GM23338 (cell line): ENCODE data around the gene HOXA3.

Experiments
- CREB1 ChIP-seq: fragments of 250-450 bp; sonication (Bioruptor Pico); IDR thresholded peaks from 2 replicates; pipeline ENCODE4 v1.5.0; 2020; ENCODE audit warnings: low read depth, mild to moderate bottlenecking, moderate library complexity
- CTCF ChIP-seq, 2 experiments: fragments of 200-600 bp in 1 of 2; sonication (generic) in 1 of 2; conservative IDR thresholded peaks; 2 replicates each; pipeline versions ENCODE4 v1.5.1 to v1.6.1; 2016 to 2017; ENCODE audit warnings: antibody characterized with exemption in 2 of 2, low read depth in 2 of 2, mild to moderate bottlenecking in 2 of 2, moderate library complexity in 1 of 2
- EZH2phosphoT487 ChIP-seq: fragments of 200-600 bp; sonication (generic); IDR thresholded peaks from one replicate; pipeline ENCODE4 v1.8.1; 2018; ENCODE audit warnings: antibody characterized with exemption; ENCODE audit not compliant: unreplicated experiment
- POLR2AphosphoS5 ChIP-seq: IDR thresholded peaks from 2 replicates; pipeline ENCODE4 v1.6.1; 2016; ENCODE audit warnings: antibody characterized with exemption, low read depth
- ZNF114 ChIP-seq: fragments of 250-450 bp; sonication (Bioruptor Pico); IDR thresholded peaks from 2 replicates; pipeline ENCODE4 v1.5.0; 2020; ENCODE audit warnings: mild to moderate bottlenecking, moderate library complexity

DNA sequence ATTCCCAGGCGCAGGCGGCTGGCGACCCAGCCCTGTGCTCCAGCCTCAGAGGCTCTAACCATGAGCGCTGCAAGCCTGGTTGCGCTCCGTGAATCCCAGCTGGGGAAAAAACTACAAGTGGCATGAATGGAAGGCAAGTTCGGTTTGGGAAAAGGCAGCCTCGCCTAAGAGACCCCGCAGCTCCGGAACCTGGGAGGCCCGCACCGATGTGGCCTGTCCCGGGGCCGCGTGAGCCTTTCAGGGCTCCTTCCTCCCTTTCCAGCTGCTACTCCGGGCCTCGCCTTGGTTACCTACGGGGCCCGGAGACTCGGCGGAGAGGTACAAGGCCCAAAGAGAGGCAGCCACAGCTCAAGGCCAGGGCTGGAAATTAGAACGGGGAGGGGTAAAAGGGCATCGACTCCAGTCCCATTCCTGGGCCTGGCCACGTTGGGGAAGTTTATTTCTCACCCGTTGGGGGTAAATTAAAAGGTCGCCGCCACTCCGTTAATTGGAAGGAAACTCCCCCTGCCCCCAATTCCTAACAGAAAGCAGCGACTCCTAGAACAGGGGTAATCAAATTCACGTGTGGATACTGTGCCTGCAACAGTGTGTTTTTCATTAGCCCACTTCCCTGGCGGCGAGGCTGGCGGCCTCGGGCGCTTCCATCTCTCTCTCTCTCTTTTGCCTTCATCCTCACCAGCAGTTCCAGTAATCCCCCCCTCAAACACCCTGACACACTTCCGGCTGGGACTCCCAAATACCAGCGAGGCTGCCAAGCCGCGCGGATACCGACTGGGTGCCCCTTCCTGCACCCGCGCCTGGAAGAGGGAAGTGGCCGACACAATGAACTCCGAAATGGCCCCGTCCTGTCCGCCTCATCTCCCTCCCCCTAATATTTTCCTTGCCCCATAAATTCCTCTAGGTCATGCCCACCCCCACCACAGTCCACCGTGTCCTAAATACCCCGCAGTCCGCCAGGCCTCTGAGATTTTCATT, 14.4 kb upstream of the HOXA3 start:
- no peak for TF ChIP-seq CTCF (conservative IDR thresholded peaks at IDR 0.05; ENCODE audit: low read depth in 2 of 2)
- TF ChIP-seq POLR2AphosphoS5 = no peak
- TF ChIP-seq CREB1 (CRISPR knock-in tag) = no peak
- peak; percentile 27 for TF ChIP-seq EZH2phosphoT487
- no peak for TF ChIP-seq ZNF114 (CRISPR knock-in tag)
